Spinal cord (tissue), 10 donors: ENCODE results near the gene POLR2I. TPM values are rescaled to one million over a fixed set of nuclear protein-coding genes. Genes with fewer than 3 reads are reported as not detected.
A peak's percentile ranks its signal among the peaks of the same experiment; 100 is the strongest.

Experiments used
- DNase-seq, 6 donors: peaks; one replicate each; pipeline versions ENCODE4 v3.0.0 to v3.0.0-alpha.2; 2013 to 2015; ENCODE audit warnings: low spot score in 6 of 6, low read depth in 4 of 6
- H3K27ac ChIP-seq: one replicate; pipeline ENCODE4 v1.5.1; 2013; ENCODE audit warnings: low read depth, low read length, control low read depth
- H3K27me3 ChIP-seq: one replicate; pipeline ENCODE4 v1.6.1; 2013; ENCODE audit warnings: low read length; ENCODE audit not compliant: control insufficient read depth, insufficient read depth
- H3K36me3 ChIP-seq: one replicate; pipeline ENCODE4 v1.6.1; 2013; ENCODE audit warnings: low read length; ENCODE audit not compliant: control insufficient read depth, insufficient read depth
- H3K4me1 ChIP-seq: one replicate; pipeline ENCODE4 v1.6.1; 2013; ENCODE audit warnings: low read length; ENCODE audit not compliant: control insufficient read depth, insufficient read depth
- H3K4me3 ChIP-seq: one replicate; pipeline ENCODE4 v1.5.1; 2013; ENCODE audit warnings: low read depth, low read length, control low read depth
- H3K9me3 ChIP-seq: one replicate; pipeline ENCODE4 v1.6.1; 2013; ENCODE audit warnings: low read length; ENCODE audit not compliant: control insufficient read depth, insufficient read depth
- WGBS: methylation state at CpG from one replicate; pipeline ENCODE4 v1.1.5; 2013; ENCODE audit warnings: missing lambda C conversion rate; ENCODE audit not compliant: insufficient coverage; 5-methylcytosine and 5-hydroxymethylcytosine counted together
- polyA plus RNA-seq, 2 donors: library from polyadenylated mRNA; unstranded; fragments of 120-200 nt; gene quantifications; one replicate each; pipeline ENCODE4 v1.2.1, GENCODE V29; 2013; ENCODE audit not compliant: insufficient read length in 2 of 2
- total RNA-seq, 2 donors: library from RNA; depleted of rRNA in 1 of 2; stranded (reverse); fragments of 120-200 nt in 1 of 2; fragments of >200 nt in 1 of 2; gene quantifications; one replicate each; pipeline versions ENCODE4 v1.2.3 to v1.2.4, GENCODE V29; 2013 to 2014
- donor health status: healthy.

Gene POLR2I
- total and polyA plus RNA-seq, 4 donors, result 68.3 to 130 (median 109) TPM

- DNase-seq, result no peak
- H3K4me3 ChIP-seq, result no peak overlapping the region
- peaks cover 76% of the 10 kb centered on the region for H3K36me3 ChIP-seq
- H3K4me1 ChIP-seq, result peaks cover 13% of the 10 kb centered on the region
- 89% methylated on average over 13 of the region's 13 CpGs for WGBS
- no peaks in the 10 kb centered on the region for H3K9me3 ChIP-seq
- H3K27ac ChIP-seq, result no peak overlapping the region
- no peaks in the 10 kb centered on the region for H3K27me3 ChIP-seq
These were observed 35.2 kb upstream of the POLR2I start for GRCh38 chr19:36149673-36150406.

GRCh38 chr19:36144624-36145023 lies 29.9 kb upstream of the POLR2I start:
- Histone ChIP-seq H3K27ac (no peak overlapping the region), H3K9me3 (no peaks in the 10 kb centered on the region), H3K27me3 (no peaks in the 10 kb centered on the region), H3K36me3 (peaks cover 67% of the 10 kb centered on the region), H3K4me3 (no peak overlapping the region), H3K4me1 (peaks cover 11% of the 10 kb centered on the region)
- WGBS, result 94% methylated on average over 2 of the region's 6 CpGs
- DNase-seq, result no peak

- Histone ChIP-seq H3K36me3 (peaks cover 47% of the 10 kb centered on the region), H3K4me3 (no peak overlapping the region), H3K27me3 (no peaks in the 10 kb centered on the region), H3K9me3 (no peaks in the 10 kb centered on the region), H3K4me1 (peaks cover 15% of the 10 kb centered on the region), H3K27ac (no peak overlapping the region)
- WGBS, result 96% methylated on average over 7 of the region's 9 CpGs
- DNase-seq, result no peak
These were observed 27.8 kb upstream of the POLR2I start for GRCh38 chr19:36142496-36142895.

GRCh38 chr19:36142046-36142445 lies 27.4 kb upstream of the POLR2I start:
- Histone ChIP-seq H3K27ac (no peak overlapping the region), H3K36me3 (peaks cover 43% of the 10 kb centered on the region), H3K4me1 (peaks cover 15% of the 10 kb centered on the region), H3K4me3 (no peak overlapping the region), H3K9me3 (no peaks in the 10 kb centered on the region), H3K27me3 (no peaks in the 10 kb centered on the region)
- DNase-seq, result no peak
- WGBS, result 94% methylated on average over 10 of the region's 14 CpGs

GRCh38 chr19:36141039-36141927 lies 26.6 kb upstream of the POLR2I start:
- Histone ChIP-seq H3K4me3 (peak overlapping the region; percentile 96), H3K27ac (no peak overlapping the region), H3K36me3 (peaks cover 35% of the 10 kb centered on the region), H3K27me3 (no peaks in the 10 kb centered on the region), H3K9me3 (no peaks in the 10 kb centered on the region), H3K4me1 (peaks cover 15% of the 10 kb centered on the region)
- 29% methylated on average over 25 of the region's 42 CpGs for WGBS
- peak in 3 of 6 donors; percentile 40 to 93 (median 85) for DNase-seq

GRCh38 chr19:36140304-36141038 lies 25.8 kb upstream of the POLR2I start:
- Histone ChIP-seq H3K9me3 (no peaks in the 10 kb centered on the region), H3K27ac (peak overlapping the region; percentile 96), H3K27me3 (no peaks in the 10 kb centered on the region), H3K4me3 (peak overlapping the region; percentile 96), H3K36me3 (peaks cover 27% of the 10 kb centered on the region), H3K4me1 (peaks cover 15% of the 10 kb centered on the region)
- DNase-seq, result peak in 2 of 6 donors; percentile 81 to 87
- 0% methylated on average over 21 of the region's 31 CpGs for WGBS

- H3K9me3 ChIP-seq, result no peaks in the 10 kb centered on the region
These were observed 25.0 kb upstream of the POLR2I start, which contains the start of gene CAPNS1 for GRCh38 chr19:36139473-36140303. Gene CAPNS1, plus strand, starts transcription at chr19:36140066. Its CDS starts 946 bp downstream, at chr19:36141012.

GRCh38 chr19:36139120-36139472 lies 24.4 kb upstream of the POLR2I start:
- WGBS, result 0% methylated on average over 1 of the region's 7 CpGs
- H3K36me3 ChIP-seq, result peaks cover 21% of the 10 kb centered on the region
- H3K4me1 ChIP-seq, result peaks cover 15% of the 10 kb centered on the region
- no peaks in the 10 kb centered on the region for H3K9me3 ChIP-seq
- DNase-seq, result no peak
- H3K4me3 ChIP-seq, result peak overlapping the region; percentile 96
- H3K27me3 ChIP-seq, result no peaks in the 10 kb centered on the region
- peak overlapping the region; percentile 92 for H3K27ac ChIP-seq

More at GRCh38 chr19:36139473-36140303, 25.0 kb upstream of the POLR2I start, which contains the start of gene CAPNS1:
- Histone ChIP-seq H3K4me3 (peak within 1 kb of the TSS; percentile 96), H3K27ac (peak within 1 kb of the TSS; percentile 96), H3K4me1 (peaks cover 15% of the 10 kb centered on the region), H3K36me3 (peaks cover 23% of the 10 kb centered on the region), H3K27me3 (no peaks in the 10 kb centered on the region)
- WGBS, result under 1% methylated on average over 75 of the region's 75 CpGs
- peak; percentile 94 to 99 (median 96) for DNase-seq
